Activated naive CD4-positive, alpha-beta T cell treated with anti-CD3 and anti-CD28 coated beads, Interleukin-2, amount 50 U/mL, for 72 hours (primary cell): ENCODE results near the gene ULK1. TPM values are rescaled to one million over a fixed set of nuclear protein-coding genes. Genes with fewer than 3 reads are reported as not detected.
A peak's percentile ranks its signal among the peaks of the same experiment; 100 is the strongest.

Source experiments
- ATAC-seq, 2 donors: fragments of 150-1000 bp; cut with Tn5 transposase; 2 replicates each; pipeline ENCODE4 v1.10.0; 2021; ENCODE audit warnings: mild to moderate bottlenecking in 2 of 2, moderate library complexity in 2 of 2
- DNase-seq, 2 donors: peaks; one replicate each; pipeline ENCODE4 v3.0.0; 2021 to 2022; ENCODE audit warnings: low spot score in 2 of 2
- H3K27ac Mint-ChIP-seq, 2 donors: one replicate each; pipeline ENCODE4 v1.8.0; 2022; ENCODE audit warnings: mild to moderate bottlenecking in 2 of 2, mixed read lengths in 2 of 2
- H3K36me3 Mint-ChIP-seq, 2 donors: one replicate each; pipeline ENCODE4 v1.8.0; 2022; ENCODE audit warnings: mixed read lengths in 2 of 2
- H3K9me3 Mint-ChIP-seq, 2 donors: one replicate each; pipeline ENCODE4 v1.8.0; 2022; ENCODE audit warnings: mixed read lengths in 2 of 2
- total RNA-seq, 2 donors: library from RNA; stranded (reverse); gene quantifications; one replicate each; pipeline ENCODE4 v1.2.3, GENCODE V29; 2022

The ULK1 gene
- total RNA-seq, 2 donors from 2014 or later = 17.1 to 33.9 TPM

DNA sequence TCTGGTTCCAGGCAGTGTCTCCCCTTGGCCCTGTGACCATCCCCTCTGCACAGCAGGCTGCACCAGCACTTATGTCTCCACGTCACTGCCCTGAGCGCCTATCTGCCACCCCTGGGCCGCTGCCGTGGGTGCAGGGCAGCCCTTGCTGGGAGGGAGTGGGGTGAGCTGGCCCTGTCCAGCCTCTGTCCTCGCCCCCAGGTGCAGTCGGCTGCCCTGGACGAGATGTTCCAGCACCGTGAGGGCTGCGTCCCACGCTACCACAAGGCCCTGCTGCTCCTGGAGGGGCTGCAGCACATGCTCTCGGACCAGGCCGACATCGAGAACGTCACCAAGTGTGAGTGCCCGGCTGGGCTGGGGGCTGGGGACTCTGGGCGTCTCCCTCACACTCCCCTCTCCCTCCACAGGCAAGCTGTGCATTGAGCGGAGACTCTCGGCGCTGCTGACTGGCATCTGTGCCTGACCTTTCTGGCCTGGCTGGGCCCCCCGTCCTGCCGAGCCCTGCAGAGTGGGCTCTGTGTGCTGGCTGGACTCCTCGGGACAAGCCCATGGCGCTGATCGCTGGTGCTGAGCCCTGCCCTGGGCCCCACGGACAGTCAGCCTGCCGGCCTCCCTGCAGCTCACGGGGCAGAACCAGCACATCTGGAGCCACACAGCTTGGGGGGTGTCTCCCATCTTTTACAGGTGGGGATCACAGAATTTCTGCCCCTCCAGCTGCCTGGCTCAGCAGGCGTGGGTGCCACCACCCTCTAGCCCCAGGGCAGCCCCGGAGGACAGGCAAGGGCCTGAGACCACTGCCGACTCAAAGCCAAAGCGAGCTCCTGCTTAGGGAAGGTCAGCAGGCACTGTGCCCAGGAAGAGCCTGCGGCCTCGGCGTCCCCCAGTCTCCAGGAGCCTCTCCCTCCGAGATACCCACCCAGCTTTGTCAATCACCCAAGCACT, 26.7 kb downstream of the ULK1 start:
- no peak for DNase-seq
- ATAC-seq = no peak
- Mint-ChIP-seq H3K9me3 (no peaks in the 10 kb centered on the region), H3K36me3 (no peaks in the 10 kb centered on the region), H3K27ac (no peak overlapping the region)

DNA sequence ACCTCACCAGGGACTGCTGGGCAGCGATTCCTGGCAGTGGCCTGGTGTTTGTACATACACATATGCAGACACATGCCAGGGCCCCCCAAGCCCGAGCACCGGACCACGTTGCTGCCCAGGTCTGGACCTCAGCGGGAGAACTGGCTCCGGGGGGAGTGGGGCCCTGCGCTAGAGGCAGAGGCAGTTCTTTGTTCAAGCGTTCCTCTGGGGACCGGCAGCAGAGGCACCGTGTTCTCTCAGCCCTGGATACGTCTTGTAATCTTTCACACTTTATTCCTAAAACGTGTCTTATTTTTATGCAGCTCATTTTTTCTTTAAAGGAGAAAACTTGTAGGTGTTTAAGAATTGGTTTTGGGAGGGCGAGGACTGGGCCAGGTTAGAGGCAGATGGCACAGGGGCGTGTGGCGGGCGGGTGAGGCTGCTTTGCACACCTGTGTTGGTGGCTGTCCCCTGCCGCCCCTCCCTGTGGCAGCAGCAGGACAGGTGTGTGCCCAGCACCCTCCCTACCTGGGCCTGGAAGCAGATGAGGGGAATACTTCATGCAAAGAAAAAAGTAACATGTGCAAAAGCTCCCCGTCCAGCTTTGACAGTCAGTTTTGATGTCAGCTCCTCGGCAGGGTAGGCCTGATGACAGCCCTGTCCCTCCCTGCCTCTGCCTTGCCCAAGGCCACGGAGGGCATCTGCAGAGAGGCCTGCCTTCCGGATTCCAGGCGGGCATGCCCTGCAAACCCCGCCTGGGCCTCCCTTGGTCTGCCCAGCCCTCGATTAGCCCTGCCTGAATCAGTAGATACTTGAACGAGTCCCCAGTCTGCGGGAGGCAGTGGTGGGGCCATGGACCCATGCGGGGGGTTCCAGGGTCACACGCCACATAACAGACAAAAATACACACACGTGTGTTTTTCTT, 27.7 kb downstream of the ULK1 start:
- no peaks in the 10 kb centered on the region for H3K36me3 Mint-ChIP-seq
- no peaks in the 10 kb centered on the region for H3K9me3 Mint-ChIP-seq
- DNase-seq (no peak), ATAC-seq (no peak)
- peak overlapping the region in 1 of 2 donors; percentile 22 for H3K27ac Mint-ChIP-seq

DNA sequence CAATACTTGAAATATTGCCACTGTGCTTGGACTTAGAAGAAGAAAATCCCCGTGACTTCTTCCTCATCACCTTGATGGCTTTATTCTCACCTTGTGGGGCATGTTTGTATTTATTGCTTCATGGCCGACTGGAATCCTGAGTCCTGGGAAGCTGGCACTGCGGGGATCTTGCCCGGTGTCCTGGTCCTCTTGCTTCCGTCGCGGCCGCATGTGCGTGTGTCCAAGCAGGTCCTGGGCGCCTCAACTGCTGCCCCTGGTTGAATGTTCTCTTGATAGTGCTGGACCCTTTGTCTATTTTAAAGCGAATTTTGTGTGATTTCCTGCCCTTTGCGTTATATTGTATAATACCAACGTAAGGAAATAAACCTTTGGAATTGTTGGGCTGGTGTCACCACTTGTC, 28.4 kb downstream of the ULK1 start:
- no peak for DNase-seq
- Mint-ChIP-seq H3K9me3 (no peaks in the 10 kb centered on the region), H3K36me3 (no peaks in the 10 kb centered on the region), H3K27ac (no peak overlapping the region)
- ATAC-seq = no peak

DNA sequence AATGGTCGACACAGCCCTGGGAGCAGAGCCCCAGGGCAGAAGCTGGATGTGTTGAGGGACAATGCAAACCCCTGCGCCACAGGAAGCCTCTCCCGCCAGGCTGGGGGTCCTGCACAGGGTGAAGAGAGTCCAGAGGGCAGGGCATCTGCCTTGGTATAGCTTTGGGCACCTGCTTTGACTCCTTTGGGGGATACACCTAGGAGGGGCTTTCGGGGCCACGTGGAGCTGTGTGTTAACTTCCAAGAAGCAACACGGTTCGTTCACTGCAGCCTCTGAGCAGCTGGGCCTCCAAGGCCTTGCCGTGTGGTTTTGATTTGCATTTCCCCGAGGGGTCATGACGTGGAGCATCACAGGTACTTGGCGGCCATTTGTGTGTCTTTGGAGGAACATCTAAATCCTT, 28.8 kb downstream of the ULK1 start:
- no peaks in the 10 kb centered on the region for H3K9me3 Mint-ChIP-seq
- no peak overlapping the region for H3K27ac Mint-ChIP-seq
- no peaks in the 10 kb centered on the region for H3K36me3 Mint-ChIP-seq
- no peak for ATAC-seq
- DNase-seq = no peak

DNA sequence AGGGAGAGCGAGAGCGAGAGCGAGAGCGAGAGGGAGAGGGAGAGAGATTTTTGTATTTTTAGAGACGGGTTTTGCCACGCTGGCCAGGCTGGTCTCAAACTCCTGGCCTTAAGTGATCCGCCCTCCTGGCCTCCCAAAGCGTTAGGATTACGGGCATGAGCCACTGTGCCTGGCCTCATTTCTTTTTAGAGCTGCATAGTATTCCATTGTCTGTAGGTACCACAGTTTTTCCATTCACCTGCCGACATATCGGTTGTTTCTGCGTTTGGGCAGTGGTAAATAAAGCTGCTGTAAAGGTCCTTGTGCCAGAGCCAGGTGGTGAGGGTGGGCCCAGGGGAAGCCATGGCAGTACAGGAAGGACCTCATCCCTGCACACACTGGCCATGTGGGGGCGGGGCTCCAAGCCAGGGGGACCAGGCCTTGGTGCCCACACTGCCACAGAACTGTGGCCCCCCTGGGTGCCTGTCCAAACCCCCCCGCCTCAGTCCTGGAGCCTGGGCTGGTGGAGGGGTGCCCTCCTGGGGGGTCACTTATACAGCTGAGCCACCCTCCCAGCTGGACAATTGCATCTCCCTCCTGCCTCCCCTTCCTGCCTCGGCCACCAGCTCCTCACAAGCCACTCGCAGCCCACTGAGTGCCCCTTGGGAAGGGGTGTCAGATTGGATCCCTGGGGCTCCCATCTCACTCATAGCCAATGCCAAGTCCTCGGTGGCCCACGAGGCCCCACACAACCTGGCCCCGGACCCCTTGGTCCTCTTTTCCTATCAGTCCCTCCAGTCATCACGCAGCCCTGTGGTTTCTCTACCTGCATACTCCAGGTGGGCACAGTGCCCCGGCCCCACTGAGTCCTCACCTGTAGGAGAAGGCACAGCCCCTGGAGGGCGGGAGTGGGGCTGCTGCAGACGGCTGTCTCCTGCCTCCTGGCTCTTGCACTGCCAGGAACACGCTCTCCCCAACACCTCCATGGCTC, 33.0 kb downstream of the ULK1 start:
- ATAC-seq (no peak), DNase-seq (no peak)
- Mint-ChIP-seq H3K36me3 (peaks cover 10 to 18% of the 10 kb centered on the region in 2 donors), H3K9me3 (no peaks in the 10 kb centered on the region), H3K27ac (peak overlapping the region; percentile 45 to 91)

DNA sequence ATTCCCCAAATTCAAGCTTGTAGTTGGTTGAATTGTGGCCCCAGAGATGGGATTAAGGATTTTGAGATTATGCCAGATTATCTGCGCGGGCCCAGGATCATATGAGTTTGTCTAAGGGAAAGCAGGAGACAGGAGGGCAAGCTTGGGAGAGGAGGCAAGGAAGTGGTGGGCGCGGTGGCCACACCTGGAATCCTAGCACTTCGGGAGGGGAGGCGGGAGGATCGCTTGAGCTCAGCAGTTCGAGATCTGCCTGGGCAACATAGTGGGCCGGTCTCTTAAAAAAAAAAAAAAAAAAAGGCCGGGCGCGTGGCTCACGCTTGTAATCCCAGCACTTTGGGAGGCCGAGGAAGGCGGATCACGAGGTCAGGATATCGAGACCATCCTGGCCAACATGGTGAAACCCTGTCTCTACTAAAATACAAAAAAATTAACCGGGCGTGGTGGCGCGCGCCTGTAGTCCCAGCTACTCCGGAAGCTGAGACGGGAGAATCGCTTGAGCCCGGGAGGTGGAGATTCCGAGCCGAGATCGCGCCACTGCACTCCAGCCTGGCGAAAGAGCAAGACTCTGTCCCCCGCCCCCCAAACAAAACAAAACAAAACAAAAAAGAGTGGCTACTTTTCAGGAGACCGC, 33.8 kb downstream of the ULK1 start:
- ATAC-seq = peak; percentile 11 to 22
- Mint-ChIP-seq H3K27ac (peak overlapping the region; percentile 91 to 95), H3K36me3 (peaks cover 15 to 24% of the 10 kb centered on the region in 2 donors), H3K9me3 (no peaks in the 10 kb centered on the region)
- DNase-seq = no peak

DNA sequence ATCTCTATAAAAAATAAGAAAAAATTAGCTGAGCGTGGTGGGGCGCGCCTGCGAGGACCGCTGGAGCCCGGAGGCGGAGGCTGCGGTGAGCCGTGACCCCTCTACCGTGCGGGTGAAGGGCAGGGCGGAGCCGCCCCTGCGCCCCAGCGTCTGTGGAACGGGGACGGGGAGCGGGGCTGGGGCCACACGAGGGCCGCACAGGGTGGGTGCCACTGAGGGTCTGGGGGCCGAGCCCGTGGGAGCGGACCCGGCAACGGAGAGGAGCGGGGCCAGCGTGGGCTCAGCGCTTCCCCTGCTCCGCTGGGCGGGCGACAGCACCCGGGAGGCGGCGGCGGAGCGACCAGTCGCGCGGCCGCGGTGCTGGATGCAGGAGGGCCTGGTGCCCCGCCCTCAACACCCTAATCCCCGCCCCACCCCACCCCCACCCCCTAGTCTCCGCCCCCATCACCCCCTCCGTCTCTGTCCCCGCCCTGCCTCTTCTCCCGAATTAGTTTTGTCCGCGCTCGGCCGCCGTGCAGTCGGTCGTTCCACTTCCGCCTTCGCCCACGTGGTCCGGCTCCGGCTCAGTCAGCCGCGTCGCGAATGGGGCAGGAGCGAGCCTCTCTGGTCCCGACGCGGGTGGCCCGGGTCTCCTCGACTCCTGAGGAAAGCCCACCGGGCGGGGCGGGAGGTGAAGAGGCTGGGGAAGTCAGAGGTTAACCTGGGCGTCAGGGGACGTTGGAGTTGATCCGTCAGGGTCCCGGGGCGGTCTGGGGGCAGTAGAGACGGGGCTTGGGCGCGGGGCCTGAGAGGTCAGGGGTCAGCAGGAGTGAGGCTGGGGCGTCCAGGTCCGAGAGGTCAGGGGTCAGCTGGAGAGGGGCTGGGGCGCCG, 34.5 kb downstream of the ULK1 start, which contains the start of gene PUS1:
PUS1 (plus strand) TSS at position 566 of the 870 bp plus-strand sequence. CDS start 447 bp downstream, outside the sequence.
- Mint-ChIP-seq H3K27ac (peak within 1 kb of the TSS; percentile 91 to 99), H3K9me3 (no peaks in the 10 kb centered on the region), H3K36me3 (peaks cover 19 to 31% of the 10 kb centered on the region in 2 donors)
- ATAC-seq (peak; percentile 88 to 89), DNase-seq (peak; percentile 91 to 94)

DNA sequence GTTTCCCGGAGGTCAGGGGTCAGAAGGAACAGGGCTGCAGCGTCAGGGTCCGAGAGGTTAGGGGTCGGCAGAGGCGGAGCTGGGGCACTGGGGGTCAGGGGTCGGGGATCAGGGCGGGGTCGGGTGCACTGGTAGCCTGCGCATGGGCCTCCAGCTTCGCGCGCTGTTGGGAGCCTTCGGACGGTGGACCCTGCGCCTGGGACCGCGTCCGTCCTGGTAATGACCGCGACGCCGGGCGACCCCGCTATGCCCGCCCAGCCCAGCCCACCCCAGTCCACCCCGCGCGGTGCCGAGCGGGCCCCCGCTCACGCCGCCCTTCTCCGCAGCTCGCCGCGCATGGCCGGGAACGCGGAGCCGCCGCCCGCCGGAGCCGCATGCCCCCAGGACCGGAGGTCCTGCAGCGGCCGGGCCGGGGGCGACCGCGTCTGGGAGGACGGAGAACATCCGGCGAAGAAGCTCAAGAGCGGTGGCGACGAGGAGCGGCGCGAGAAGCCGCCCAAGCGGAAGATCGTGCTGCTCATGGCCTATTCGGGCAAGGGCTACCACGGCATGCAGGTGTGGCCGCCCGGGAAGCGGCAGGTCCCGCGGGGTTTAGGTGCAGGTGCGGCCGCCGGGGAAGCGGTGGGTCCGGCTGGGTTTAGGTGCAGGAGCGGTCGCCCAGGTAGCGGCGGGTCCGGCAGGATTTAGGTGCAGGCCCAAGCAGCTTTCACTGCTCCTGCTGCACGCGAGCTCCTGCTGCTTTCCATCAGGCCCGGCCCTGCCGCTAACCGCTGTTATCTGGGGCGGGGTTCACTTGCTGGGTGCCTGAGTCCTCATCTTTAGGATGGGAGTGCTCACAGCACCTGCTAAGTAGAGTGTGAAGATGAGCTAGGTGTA, 35.4 kb downstream of the ULK1 start:
- Mint-ChIP-seq H3K27ac (peak overlapping the region; percentile 91 to 99), H3K9me3 (no peaks in the 10 kb centered on the region), H3K36me3 (peaks cover 19 to 31% of the 10 kb centered on the region in 2 donors)
- ATAC-seq (peak; percentile 12 to 16), DNase-seq (peak in 1 of 2 donors; percentile 36)

DNA sequence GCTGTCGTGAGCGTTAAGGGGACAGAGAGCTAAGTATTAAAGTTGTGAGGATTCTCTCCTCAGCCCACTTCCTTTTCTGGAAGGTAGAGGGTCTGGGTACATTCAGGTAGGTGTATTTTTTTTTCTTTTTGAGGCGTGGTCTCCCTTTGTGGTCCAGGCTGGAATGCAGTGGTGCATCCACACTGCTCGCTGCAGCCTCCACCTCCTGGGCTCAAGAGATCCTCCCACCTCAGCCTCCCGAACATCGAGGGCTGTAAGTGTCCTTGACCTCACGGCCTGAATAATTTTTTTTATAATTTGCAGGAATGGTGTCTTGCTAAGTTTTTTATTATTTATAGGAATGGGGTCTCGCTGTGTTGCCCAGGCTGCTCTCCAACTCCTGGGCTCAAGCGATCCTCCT, 36.1 kb downstream of the ULK1 start:
- H3K27ac Mint-ChIP-seq = peak overlapping the region; percentile 81 to 85
- no peak for DNase-seq
- H3K9me3 Mint-ChIP-seq = no peaks in the 10 kb centered on the region
- ATAC-seq = no peak
- peaks cover 19 to 31% of the 10 kb centered on the region in 2 donors for H3K36me3 Mint-ChIP-seq

DNA sequence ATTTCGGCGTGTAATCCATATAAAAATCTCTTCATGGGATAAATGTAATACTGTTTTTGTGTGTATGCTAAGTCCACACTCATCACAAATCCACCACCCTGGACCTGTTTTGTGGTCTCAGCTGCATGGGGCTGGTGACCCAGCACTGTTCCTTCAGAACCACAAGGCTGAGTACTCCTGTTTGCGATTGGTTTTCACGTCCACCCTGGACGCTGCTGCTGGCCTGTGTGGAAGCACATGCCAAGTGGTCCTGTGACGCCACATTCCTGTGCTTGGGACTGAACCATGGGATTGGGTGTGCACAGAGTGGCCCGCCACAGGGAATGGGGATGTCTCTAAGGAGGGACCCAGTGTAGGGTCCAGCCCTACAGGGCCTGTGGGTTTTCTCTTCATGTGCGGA, 39.0 kb downstream of the ULK1 start:
- ATAC-seq (no peak), DNase-seq (no peak)
- Mint-ChIP-seq H3K27ac (no peak overlapping the region), H3K9me3 (no peaks in the 10 kb centered on the region), H3K36me3 (peaks cover 25 to 31% of the 10 kb centered on the region in 2 donors)

DNA sequence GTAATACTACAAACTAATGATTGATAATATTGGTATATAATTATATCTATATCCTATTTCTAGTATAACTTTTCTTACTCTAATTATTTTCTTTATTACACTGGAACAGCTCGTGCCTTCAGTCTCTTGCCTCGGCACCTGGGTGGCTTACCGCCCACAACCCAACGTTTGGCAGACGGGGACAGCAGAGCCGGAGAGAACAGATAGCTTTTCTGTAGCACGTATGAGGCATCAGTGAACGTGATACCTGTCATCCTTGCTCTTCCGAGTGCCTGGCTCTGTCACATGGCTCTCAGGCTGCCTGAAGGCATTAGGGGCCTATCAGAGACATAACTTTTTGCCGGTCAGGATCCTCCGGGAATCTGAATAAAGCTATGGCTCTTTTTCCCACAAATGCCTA, 40.1 kb downstream of the ULK1 start:
- Mint-ChIP-seq H3K36me3 (peaks cover 25 to 26% of the 10 kb centered on the region in 2 donors), H3K9me3 (no peaks in the 10 kb centered on the region), H3K27ac (no peak overlapping the region)
- DNase-seq (no peak), ATAC-seq (no peak)

DNA sequence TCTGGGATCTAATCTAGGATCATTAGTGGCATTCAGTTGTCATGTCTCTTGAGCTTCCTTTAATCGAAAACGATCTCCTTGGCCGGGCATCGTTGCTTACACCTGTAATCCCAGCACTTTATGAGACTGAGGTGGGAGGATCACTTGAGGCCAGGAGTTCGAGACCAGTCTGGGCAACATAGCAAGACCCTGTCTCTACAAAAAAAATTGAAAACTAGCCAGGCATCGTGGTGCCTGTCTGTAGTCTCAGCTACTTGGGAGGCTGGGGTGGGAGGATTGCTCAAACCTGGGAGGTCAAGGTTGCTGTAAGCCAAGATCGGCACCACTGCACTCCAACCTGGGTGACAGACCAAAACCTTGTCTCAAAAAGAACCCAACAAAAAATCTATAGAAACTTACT, 43.7 kb downstream of the ULK1 start:
- DNase-seq = no peak
- H3K9me3 Mint-ChIP-seq = no peaks in the 10 kb centered on the region
- peak overlapping the region in 1 of 2 donors; percentile 15 for H3K27ac Mint-ChIP-seq
- H3K36me3 Mint-ChIP-seq = peaks cover 10 to 14% of the 10 kb centered on the region in 2 donors
- ATAC-seq = no peak

DNA sequence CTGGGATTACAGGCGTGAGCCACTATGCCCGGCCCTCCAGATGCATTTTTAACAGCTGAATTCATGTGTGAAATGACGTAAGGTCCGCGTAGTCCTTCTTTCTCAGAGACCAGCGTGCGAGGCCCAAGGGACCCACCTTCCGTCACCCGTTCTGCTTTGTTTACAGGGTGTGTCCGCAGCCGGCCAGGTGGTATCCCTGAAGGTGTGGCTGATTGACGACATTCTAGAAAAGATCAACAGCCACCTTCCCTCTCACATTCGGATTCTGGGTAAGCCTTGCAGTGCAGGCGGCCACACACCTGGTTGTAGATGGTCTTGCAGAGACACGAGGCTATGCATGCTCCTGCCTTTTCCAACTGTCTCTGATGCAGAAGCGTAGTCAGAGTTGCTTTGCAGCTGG, 44.6 kb downstream of the ULK1 start:
- Mint-ChIP-seq H3K36me3 (peaks cover 6% of the 10 kb centered on the region in 2 donors), H3K9me3 (no peaks in the 10 kb centered on the region), H3K27ac (no peak overlapping the region)
- DNase-seq (no peak), ATAC-seq (no peak)

DNA sequence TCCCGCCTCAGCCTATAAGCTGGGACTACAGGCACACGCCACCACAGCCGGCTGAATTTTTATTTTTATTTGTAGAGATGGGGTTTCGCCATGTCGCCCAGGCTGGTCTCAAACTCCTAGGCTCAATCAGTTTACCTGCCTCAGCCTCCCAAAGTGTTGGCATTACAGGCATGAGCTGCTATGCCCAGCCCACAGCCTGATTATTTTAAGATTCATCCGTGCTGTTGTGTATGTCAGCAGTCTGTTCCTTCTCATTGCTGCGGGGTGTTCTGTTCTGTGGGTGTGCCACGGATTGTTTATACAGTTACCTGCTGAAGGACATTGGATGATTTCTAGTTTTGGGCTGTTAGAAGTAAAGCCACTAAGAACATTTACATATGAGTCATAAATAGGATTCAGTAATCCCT, 45.7 kb downstream of the ULK1 start:
- no peak for DNase-seq
- Mint-ChIP-seq H3K27ac (no peak overlapping the region), H3K36me3 (peaks cover 6% of the 10 kb centered on the region in 2 donors), H3K9me3 (no peaks in the 10 kb centered on the region)
- ATAC-seq = no peak
